LNCAP (cell line): Measurements from ENCODE around the gene NRARP.

Source experiments
- TF ChIP-seq, protein P1 (sequence below): fragments of 450-650 bp; IDR thresholded peaks from 2 replicates; pipeline ENCODE4 v1.5.1; 2017; ENCODE audit warnings: mild to moderate bottlenecking

Gene NRARP

DNA sequence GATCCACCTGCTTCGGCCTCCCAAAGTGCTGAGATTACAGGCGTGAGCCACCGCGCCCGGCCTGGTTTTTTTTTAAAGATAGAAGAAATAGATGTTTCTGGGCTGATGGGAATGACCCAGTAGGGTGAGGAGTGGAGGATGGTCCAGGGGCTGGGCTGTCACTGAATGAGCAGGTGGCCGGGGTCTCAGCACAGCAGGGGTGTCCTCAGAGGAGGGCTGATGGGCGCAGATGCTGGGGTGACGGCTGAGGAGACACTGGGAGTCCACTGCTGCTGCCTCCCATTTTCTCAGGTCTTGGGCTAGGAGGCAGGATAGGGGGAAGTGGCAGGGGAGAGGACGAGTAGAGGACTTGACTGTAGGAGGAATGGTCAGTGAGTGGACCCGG lies 26.9 kb downstream of the NRARP start:
- TF ChIP-seq, protein P1, sequence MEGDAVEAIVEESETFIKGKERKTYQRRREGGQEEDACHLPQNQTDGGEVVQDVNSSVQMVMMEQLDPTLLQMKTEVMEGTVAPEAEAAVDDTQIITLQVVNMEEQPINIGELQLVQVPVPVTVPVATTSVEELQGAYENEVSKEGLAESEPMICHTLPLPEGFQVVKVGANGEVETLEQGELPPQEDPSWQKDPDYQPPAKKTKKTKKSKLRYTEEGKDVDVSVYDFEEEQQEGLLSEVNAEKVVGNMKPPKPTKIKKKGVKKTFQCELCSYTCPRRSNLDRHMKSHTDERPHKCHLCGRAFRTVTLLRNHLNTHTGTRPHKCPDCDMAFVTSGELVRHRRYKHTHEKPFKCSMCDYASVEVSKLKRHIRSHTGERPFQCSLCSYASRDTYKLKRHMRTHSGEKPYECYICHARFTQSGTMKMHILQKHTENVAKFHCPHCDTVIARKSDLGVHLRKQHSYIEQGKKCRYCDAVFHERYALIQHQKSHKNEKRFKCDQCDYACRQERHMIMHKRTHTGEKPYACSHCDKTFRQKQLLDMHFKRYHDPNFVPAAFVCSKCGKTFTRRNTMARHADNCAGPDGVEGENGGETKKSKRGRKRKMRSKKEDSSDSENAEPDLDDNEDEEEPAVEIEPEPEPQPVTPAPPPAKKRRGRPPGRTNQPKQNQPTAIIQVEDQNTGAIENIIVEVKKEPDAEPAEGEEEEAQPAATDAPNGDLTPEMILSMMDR: no peak

- TF ChIP-seq, protein P1: no peak
Observed at GRCh38 chr9:137273611-137274320, 28.3 kb downstream of the NRARP start.

DNA sequence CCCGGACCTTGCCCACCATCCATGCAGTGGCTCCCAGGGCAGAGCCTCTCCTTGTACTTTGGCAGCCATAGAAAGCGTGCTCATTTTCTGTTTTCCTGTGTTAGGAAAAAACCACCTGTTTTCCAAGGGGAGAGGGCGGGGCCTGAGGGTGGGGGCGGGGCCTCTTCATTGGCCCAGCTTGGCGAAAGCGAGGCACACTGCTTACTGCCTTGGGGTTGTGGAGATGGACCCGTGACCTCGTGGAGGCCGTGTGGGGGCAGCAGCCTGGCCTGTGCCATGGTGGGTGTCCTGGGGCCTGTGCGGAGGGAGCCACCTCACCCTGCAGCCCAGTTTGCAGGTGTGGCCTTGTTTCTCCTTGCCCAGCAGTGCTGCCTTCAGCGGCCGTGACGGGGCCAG lies 29.0 kb downstream of the NRARP start:
- TF ChIP-seq, protein P1: no peak

- TF ChIP-seq, protein P1: no peak
Observed at GRCh38 chr9:137272241-137273094, 29.6 kb downstream of the NRARP start.

- TF ChIP-seq, protein P1: no peak
Observed at GRCh38 chr9:137271696-137272076, 30.4 kb downstream of the NRARP start.

DNA sequence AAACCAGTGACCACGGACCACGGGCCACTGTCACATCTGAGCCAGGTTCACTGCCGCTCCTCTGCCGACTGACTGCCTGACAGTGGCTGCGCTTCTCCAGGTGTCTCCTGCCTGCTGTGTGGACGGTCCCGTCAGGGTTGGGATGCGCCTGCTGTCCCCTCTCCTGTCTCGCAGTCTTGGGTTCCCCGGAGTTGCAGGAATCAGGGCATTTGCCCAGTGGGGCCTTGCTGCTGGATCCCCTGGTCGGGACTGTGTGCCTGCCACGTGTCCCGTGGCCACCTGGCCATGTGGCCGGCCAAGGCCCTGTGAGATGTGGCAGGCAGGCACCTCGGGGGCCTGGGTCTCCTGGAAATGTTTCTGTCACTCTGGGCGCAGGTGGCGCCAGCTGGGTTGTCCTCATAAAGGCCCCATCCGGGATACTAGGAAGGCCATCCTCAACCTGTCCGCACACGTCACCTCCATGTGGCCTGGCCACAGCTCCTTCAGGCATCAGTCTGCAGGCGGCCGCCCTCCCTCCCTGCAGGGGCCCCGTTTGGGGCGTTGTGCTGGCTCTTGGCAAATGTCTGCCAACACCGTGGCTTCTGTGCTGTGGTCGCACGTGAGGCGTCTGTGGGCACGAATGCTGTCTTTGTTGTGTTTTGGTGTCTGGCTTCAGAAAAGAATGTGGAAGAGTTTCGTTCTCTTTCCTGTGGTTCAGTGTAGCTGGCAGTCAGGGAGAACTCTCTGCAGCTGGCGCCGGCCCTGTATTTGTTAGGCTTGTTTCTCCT lies 31.0 kb downstream of the NRARP start:
- TF ChIP-seq, protein P1: no peak

DNA sequence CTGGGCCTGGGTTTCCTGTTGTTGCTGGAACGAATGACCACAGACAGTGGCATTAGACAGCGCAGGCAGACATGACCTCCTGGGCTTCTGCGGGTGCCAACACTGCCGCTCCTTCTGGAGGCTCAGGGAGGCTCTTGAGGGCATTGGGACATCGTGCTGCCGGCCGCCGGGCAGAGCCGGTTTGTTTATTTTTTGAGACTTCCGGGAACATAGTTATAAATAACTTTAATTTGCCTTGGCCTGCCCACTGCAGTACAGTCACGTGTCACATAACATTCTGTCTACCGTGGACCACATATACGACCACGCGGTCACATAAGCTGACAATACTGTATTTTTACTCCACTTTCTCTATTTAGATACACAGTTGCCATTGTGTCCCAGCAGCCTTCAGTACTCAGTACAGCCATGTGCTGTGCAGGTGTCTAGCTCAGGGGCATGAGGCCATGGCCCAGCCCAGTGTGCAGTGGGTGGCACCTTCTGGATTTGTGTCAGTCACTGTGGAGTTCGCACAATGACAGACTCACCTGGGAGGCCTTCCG lies 32.8 kb downstream of the NRARP start:
- TF ChIP-seq, protein P1: no peak
